Measurements from ENCODE around the gene PLEKHG3.

PLEKHG3 gene

DNA sequence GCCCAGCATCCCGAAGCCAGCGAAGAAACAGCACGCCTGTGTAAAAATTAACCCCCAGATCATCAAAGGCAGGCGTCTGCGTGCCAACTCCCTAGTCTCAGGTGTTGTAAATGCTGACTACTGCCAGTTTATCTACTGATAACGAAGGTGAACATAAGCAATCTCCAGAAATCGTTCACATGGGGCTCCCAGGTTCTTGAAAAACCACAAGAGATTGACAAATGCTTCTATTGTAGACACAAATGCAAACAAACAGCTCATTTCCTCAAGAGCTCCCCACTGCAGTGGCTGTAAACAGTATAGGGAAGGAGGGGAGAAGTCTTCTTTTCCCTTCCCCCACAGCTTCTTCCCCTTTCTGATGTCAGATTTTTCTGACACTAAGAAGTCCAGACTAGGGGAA lies 5.3 kb upstream of the PLEKHG3 start:
- TF ChIP-seq CTCF (conservative IDR thresholded peaks at IDR 0.05; ENCODE audit: low read length) (no peak), EZH2phosphoT487 (IDR thresholded peaks at IDR 0.05; ENCODE audit: borderline replicate concordance) (no peak)
- Histone ChIP-seq H3K4me1 (ENCODE audit: insufficient read depth, low read length, poor library complexity, severe bottlenecking) (peaks cover 46% of the 10 kb centered on the region), H3K27me3 (ENCODE audit: insufficient read depth, low read length, poor library complexity, severe bottlenecking) (no peaks in the 10 kb centered on the region), H3K79me2 (ENCODE audit: insufficient read depth, low read length) (peaks cover 6% of the 10 kb centered on the region; the same call in 1 of the 2 replicates), H3K9me3 (ENCODE audit: insufficient read depth, low read depth, low read length) (no peaks in the 10 kb centered on the region), H2AFZ (ENCODE audit: low read length) (no peak overlapping the region), H3F3A (ENCODE audit: low read depth) (no peaks in the 10 kb centered on the region; the same call in 1 of the 2 replicates), H3K9me2 (replicated peaks; ENCODE audit: low read depth, low read length) (no peaks in the 10 kb centered on the region), H4K20me1 (ENCODE audit: insufficient read depth, low read length, poor library complexity, severe bottlenecking) (no peaks in the 10 kb centered on the region), H3K4me2 (ENCODE audit: low read depth, low read length, poor library complexity, severe bottlenecking) (no peak overlapping the region), H3K36me3 (ENCODE audit: insufficient read depth, low read length) (no peaks in the 10 kb centered on the region), H3K4me3 (ENCODE audit: low read length, poor library complexity, severe bottlenecking) (no peak overlapping the region), H3K9ac (ENCODE audit: low read depth, low read length, poor library complexity, severe bottlenecking) (no peak overlapping the region)

DNA sequence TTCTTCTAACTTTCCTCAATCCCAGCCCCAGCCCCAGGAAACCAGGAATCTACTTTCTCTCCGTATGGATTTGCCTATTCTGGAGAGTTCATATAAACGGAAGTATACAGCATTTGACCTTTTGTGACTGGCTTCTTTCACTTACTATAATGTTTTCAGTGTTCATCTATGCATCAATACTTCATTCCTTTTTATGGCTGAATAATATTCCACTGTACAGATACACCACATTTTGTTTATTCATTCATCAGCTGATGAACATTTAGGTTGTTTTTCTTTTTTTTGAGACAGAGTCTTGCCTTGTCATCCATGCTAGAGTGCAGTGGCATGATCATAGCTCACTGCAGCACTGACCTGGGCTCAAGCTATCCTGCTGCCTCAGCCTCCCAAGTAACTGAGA lies 3.9 kb upstream of the PLEKHG3 start:
- Histone ChIP-seq H3K9me3 (ENCODE audit: insufficient read depth, low read depth, low read length) (no peaks in the 10 kb centered on the region), H3K27me3 (ENCODE audit: insufficient read depth, low read length, poor library complexity, severe bottlenecking) (no peaks in the 10 kb centered on the region), H4K20me1 (ENCODE audit: insufficient read depth, low read length, poor library complexity, severe bottlenecking) (no peaks in the 10 kb centered on the region), H3K79me2 (ENCODE audit: insufficient read depth, low read length) (peaks cover 19% of the 10 kb centered on the region), H3K36me3 (ENCODE audit: insufficient read depth, low read length) (no peaks in the 10 kb centered on the region), H3K4me2 (ENCODE audit: low read depth, low read length, poor library complexity, severe bottlenecking) (no peak overlapping the region), H3F3A (ENCODE audit: low read depth) (no peaks in the 10 kb centered on the region; the same call in 1 of the 2 replicates), H3K9ac (ENCODE audit: low read depth, low read length, poor library complexity, severe bottlenecking) (no peak overlapping the region), H3K4me3 (ENCODE audit: low read length, poor library complexity, severe bottlenecking) (no peak overlapping the region), H3K4me1 (ENCODE audit: insufficient read depth, low read length, poor library complexity, severe bottlenecking) (peaks cover 47% of the 10 kb centered on the region), H2AFZ (ENCODE audit: low read length) (no peak overlapping the region), H3K9me2 (replicated peaks; ENCODE audit: low read depth, low read length) (no peaks in the 10 kb centered on the region)
- no peak for TF ChIP-seq CTCF (conservative IDR thresholded peaks at IDR 0.05; ENCODE audit: low read length)
- TF ChIP-seq EZH2phosphoT487 (IDR thresholded peaks at IDR 0.05; ENCODE audit: borderline replicate concordance) = no peak

GRCh38 chr14:64700894-64701293 lies 3.3 kb upstream of the PLEKHG3 start:
- TF ChIP-seq EZH2phosphoT487 (IDR thresholded peaks at IDR 0.05; ENCODE audit: borderline replicate concordance) (no peak), CTCF (conservative IDR thresholded peaks at IDR 0.05; ENCODE audit: low read length) (no peak)
- no peaks in the 10 kb centered on the region for H3K9me2 ChIP-seq (replicated peaks; ENCODE audit: low read depth, low read length)
- peaks cover 25% of the 10 kb centered on the region for H3K79me2 ChIP-seq (ENCODE audit: insufficient read depth, low read length)
- H2AFZ ChIP-seq (ENCODE audit: low read length) = no peak overlapping the region
- H3K4me2 ChIP-seq (ENCODE audit: low read depth, low read length, poor library complexity, severe bottlenecking) = no peak overlapping the region
- H3K36me3 ChIP-seq (ENCODE audit: insufficient read depth, low read length) = no peaks in the 10 kb centered on the region
- H3K4me3 ChIP-seq (ENCODE audit: low read length, poor library complexity, severe bottlenecking) = no peak overlapping the region
- no peaks in the 10 kb centered on the region for H3K27me3 ChIP-seq (ENCODE audit: insufficient read depth, low read length, poor library complexity, severe bottlenecking)
- no peaks in the 10 kb centered on the region for H3K9me3 ChIP-seq (ENCODE audit: insufficient read depth, low read depth, low read length)
- no peaks in the 10 kb centered on the region; the same call in 1 of the 2 replicates for H3F3A ChIP-seq (ENCODE audit: low read depth)
- H3K9ac ChIP-seq (ENCODE audit: low read depth, low read length, poor library complexity, severe bottlenecking) = no peak overlapping the region
- H3K4me1 ChIP-seq (ENCODE audit: insufficient read depth, low read length, poor library complexity, severe bottlenecking) = peaks cover 53% of the 10 kb centered on the region
- H4K20me1 ChIP-seq (ENCODE audit: insufficient read depth, low read length, poor library complexity, severe bottlenecking) = no peaks in the 10 kb centered on the region

All from Loucy (cell line).